PFSK-1 (cell line): ENCODE results near the gene UGT2A3.

ENCODE experiments used
- FOXP2 ChIP-seq: optimal IDR thresholded peaks from 2 replicates; pipeline ENCODE3; 2011; ENCODE audit warnings: borderline replicate concordance, control low read depth, inconsistent platforms; ENCODE audit not compliant: insufficient read depth; ENCODE audit errors: extremely low read length, extremely low read depth
- POLR2AphosphoS5 ChIP-seq: IDR thresholded peaks from 2 replicates; pipeline ENCODE4 v1.6.1; 2012; ENCODE audit warnings: low read depth, mild to moderate bottlenecking, control low read depth, low read length, moderate library complexity
- REST ChIP-seq, 2 experiments: IDR thresholded peaks; 2 replicates each; pipeline versions ENCODE4 v1.6.1 to v1.8.0; 2011 to 2012; ENCODE audit warnings: low read depth in 2 of 2, low read length in 2 of 2, control low read depth in 1 of 2, inconsistent platforms in 1 of 2, mild to moderate bottlenecking in 1 of 2, moderate library complexity in 1 of 2; ENCODE audit not compliant: insufficient read depth in 1 of 2
- SIN3A ChIP-seq: IDR thresholded peaks from 2 replicates; pipeline ENCODE4 v1.6.1; 2012; ENCODE audit warnings: mild to moderate bottlenecking, low read length, moderate library complexity, borderline replicate concordance; ENCODE audit not compliant: insufficient read depth
- TAF1 ChIP-seq: IDR thresholded peaks from 2 replicates; pipeline ENCODE4 v1.6.1; 2012; ENCODE audit warnings: low read length, control low read depth, borderline replicate concordance; ENCODE audit not compliant: insufficient read depth

UGT2A3 gene

GRCh38 chr4:68912807-68913206, 38.8 kb downstream of the UGT2A3 start:
- TF ChIP-seq SIN3A (no peak), FOXP2 (no peak), REST (IDR thresholded peaks at IDR 0.05; ENCODE audit: insufficient read depth in 1 of 2, low read depth in 2 of 2, low read length in 2 of 2) (no peak), TAF1 (no peak), POLR2AphosphoS5 (no peak)

GRCh38 chr4:68909385-68909784, 42.2 kb downstream of the UGT2A3 start:
- TF ChIP-seq FOXP2 (no peak), REST (IDR thresholded peaks at IDR 0.05; ENCODE audit: insufficient read depth in 1 of 2, low read depth in 2 of 2, low read length in 2 of 2) (no peak), POLR2AphosphoS5 (no peak), TAF1 (no peak), SIN3A (no peak)

- TF ChIP-seq TAF1 (no peak), REST (IDR thresholded peaks at IDR 0.05; ENCODE audit: insufficient read depth in 1 of 2, low read depth in 2 of 2, low read length in 2 of 2) (no peak), FOXP2 (no peak), POLR2AphosphoS5 (no peak), SIN3A (no peak)
Measured at GRCh38 chr4:68907788-68908700, 43.6 kb downstream of the UGT2A3 start.

GRCh38 chr4:68907245-68907644, 44.4 kb downstream of the UGT2A3 start:
- no peak for TF ChIP-seq REST (IDR thresholded peaks at IDR 0.05; ENCODE audit: insufficient read depth in 1 of 2, low read depth in 2 of 2, low read length in 2 of 2)

GRCh38 chr4:68906780-68907137, 44.8 kb downstream of the UGT2A3 start:
- TF ChIP-seq FOXP2: no peak
- TF ChIP-seq SIN3A: no peak
